WERI-Rb-1 (cell line): ENCODE results near the gene CAMTA1.
A peak's percentile ranks its signal among the peaks of the same experiment; 100 is the strongest.

Experiments
- DNase-seq: peaks from one replicate; pipeline ENCODE4 v3.0.0-alpha.2; 2020
- H3K27ac ChIP-seq: fragments of 250-450 bp; sonication (Bioruptor Pico); 2 replicates; pipeline ENCODE4 v1.5.1; 2020; ENCODE audit warnings: mild to moderate bottlenecking, moderate library complexity
- H3K27me3 ChIP-seq: fragments of 250-450 bp; sonication (Bioruptor Pico); 2 replicates; pipeline ENCODE4 v1.5.1; 2021; ENCODE audit warnings: mild to moderate bottlenecking, low read depth, moderate library complexity; ENCODE audit not compliant: insufficient read depth, severe bottlenecking
- H3K36me3 ChIP-seq: fragments of 250-450 bp; sonication (Bioruptor Pico); 2 replicates; pipeline ENCODE4 v1.5.1; 2020; ENCODE audit warnings: mild to moderate bottlenecking, moderate library complexity
- H3K4me3 ChIP-seq: 2 replicates; pipeline ENCODE4 v1.5.1; 2011; ENCODE audit warnings: low read depth, mild to moderate bottlenecking, control low read depth, low read length
- H3K9me3 ChIP-seq: fragments of 250-450 bp; sonication (Bioruptor Pico); 2 replicates; pipeline ENCODE4 v1.5.1; 2021; ENCODE audit warnings: mild to moderate bottlenecking, moderate library complexity; ENCODE audit not compliant: severe bottlenecking
- CTCF ChIP-seq: IDR thresholded peaks from 2 replicates; pipeline ENCODE4 v1.5.1; 2011; ENCODE audit warnings: low read depth, mild to moderate bottlenecking, control low read depth, inconsistent platforms, low read length

CAMTA1 gene

DNA sequence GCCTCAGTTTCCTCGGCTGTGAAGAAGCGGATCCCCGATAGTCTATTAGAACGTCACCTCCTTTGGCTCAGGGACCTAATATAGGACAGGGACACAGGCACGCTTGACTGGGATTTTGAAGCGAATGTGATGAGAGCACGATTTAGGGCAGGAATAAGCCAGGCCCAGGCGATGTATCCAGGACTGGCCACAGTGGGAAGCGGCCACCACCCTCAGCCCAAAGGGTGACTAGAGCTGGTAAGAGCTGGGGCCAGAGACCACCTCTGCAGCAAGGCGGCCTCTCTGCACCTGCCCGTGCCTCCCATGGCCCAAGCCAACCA is 885.9 kb downstream of the CAMTA1 start:
- Histone ChIP-seq H3K9me3 (no peaks in the 10 kb centered on the region), H3K36me3 (no peaks in the 10 kb centered on the region), H3K4me3 (no peak overlapping the region), H3K27me3 (no peaks in the 10 kb centered on the region), H3K27ac (no peak overlapping the region)
- no peak for DNase-seq
- TF ChIP-seq CTCF, result no peak

GRCh38 chr1:7671676-7672075 is 886.4 kb downstream of the CAMTA1 start:
- DNase-seq, result no peak
- no peaks in the 10 kb centered on the region for H3K27me3 ChIP-seq

GRCh38 chr1:7672864-7673263 is 887.6 kb downstream of the CAMTA1 start:
- TF ChIP-seq CTCF, result no peak
- no peaks in the 10 kb centered on the region for H3K27me3 ChIP-seq
- no peaks in the 10 kb centered on the region for H3K36me3 ChIP-seq
- no peak overlapping the region for H3K27ac ChIP-seq
- H3K4me3 ChIP-seq, result no peak overlapping the region
- H3K9me3 ChIP-seq, result no peaks in the 10 kb centered on the region
- no peak for DNase-seq

More at GRCh38 chr1:7671676-7672075, 886.4 kb downstream of the CAMTA1 start:
- Histone ChIP-seq H3K36me3 (no peaks in the 10 kb centered on the region), H3K4me3 (no peak overlapping the region), H3K9me3 (no peaks in the 10 kb centered on the region), H3K27ac (no peak overlapping the region)
- TF ChIP-seq CTCF, result no peak

DNA sequence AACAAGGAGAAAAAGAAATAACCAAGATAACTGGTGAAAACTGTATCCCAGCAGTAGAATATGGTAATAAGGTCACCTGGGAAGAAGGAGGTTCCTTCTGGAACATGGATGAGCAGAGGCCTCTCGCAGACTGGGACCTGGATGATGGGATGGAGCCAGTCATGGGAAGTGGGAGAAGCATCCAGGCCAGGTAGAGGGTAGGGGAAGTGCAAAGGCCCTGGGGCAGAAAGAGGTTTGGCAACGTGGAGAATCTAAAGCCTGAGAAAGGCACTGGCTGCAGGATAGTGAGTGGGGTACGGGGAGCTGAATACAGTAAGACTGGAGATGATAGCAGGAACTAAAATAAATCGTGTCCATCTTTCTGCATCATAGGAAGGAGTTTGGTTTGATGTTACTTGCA is 889.7 kb downstream of the CAMTA1 start:
- H3K9me3 ChIP-seq, result no peaks in the 10 kb centered on the region
- no peaks in the 10 kb centered on the region for H3K36me3 ChIP-seq
- TF ChIP-seq CTCF, result no peak
- no peaks in the 10 kb centered on the region for H3K27me3 ChIP-seq
- DNase-seq, result no peak
- H3K4me3 ChIP-seq, result no peak overlapping the region
- H3K27ac ChIP-seq, result no peak overlapping the region

DNA sequence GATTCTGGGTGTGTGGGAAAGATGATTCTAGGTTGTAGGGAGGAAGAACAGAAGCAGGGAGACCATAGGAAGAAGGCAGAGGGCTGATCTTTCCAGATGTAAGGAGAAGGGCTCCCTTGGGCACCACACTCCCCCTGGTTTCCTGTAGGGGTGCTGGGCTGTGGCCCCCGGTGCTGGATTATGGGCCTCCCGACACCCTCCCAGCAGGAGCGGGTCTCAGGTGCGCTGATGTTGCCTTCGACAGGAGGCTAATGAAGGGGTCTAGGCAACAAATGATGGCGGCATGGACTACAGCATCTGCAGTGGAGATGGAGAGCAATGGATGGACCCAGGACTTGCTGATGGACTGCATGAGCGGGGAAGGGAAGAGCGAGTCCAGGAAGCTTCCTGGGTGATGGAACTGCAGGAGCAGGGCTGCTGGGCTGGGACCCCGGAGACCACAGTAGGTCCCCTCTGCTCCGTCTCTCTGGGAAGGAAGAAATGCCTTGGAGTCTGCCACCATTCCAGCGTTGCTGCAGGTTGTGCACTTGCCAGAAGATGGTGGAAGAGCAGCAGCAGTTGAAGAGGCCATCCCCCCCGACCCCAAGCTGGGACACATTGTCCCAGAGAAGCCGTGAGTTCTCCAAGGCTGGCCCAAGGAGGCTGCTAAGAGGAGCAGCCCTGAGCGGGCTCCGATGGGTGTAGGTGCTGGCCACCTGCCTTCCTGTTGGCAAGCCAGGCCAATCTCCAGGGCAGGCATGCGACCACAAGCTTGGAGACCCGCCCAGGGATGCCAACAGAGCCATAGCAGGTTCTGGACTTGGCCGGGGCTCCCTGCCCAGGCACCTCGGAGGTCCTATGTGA is 890.4 kb downstream of the CAMTA1 start:
- DNase-seq, result no peak
- no peak overlapping the region for H3K27ac ChIP-seq
- H3K27me3 ChIP-seq, result no peaks in the 10 kb centered on the region
- no peaks in the 10 kb centered on the region for H3K9me3 ChIP-seq
- H3K4me3 ChIP-seq, result no peak overlapping the region
- no peaks in the 10 kb centered on the region for H3K36me3 ChIP-seq
- TF ChIP-seq CTCF, result peak; percentile 31
